Spleen (tissue), 7 donors: ENCODE data around the gene MAP1LC3B.

Experiments used
- POLR2A ChIP-seq, 3 donors: fragments of 450-650 bp; IDR thresholded peaks; one replicate each; pipeline ENCODE4 v1.5.1; 2017; ENCODE audit warnings: antibody characterized with exemption in 3 of 3, mild to moderate bottlenecking in 1 of 3
- POLR2AphosphoS5 ChIP-seq, 3 donors: sonication (generic); formaldehyde crosslinking; IDR thresholded peaks; one replicate each; pipeline ENCODE4 v1.5.1; 2017; ENCODE audit warnings: antibody characterized with exemption in 3 of 3
- TF ChIP-seq, protein P1 (sequence below), 11 experiments: fragments of 200-600 bp in 7 of 11; fragments of 450-650 bp in 4 of 11; sonication (generic) in 4 of 11; IDR thresholded peaks in 8 of 11; conservative IDR thresholded peaks in 3 of 11; 1 replicate in 7 of 11; 2 replicates in 4 of 11; pipeline versions ENCODE4 v1.4.0 to v1.8.0; 2016 to 2021; ENCODE audit warnings: antibody characterized with exemption in 11 of 11, inconsistent platforms in 4 of 11, mild to moderate bottlenecking in 1 of 11
- donor health status: DM: no; HTN: no; CAD: no; lungs with moderate emphysema.
- donor health status: DM: no; HTN: no; CAD: no.
- donor health status: DM: no; HTN: no; CAD: no.

DNA sequence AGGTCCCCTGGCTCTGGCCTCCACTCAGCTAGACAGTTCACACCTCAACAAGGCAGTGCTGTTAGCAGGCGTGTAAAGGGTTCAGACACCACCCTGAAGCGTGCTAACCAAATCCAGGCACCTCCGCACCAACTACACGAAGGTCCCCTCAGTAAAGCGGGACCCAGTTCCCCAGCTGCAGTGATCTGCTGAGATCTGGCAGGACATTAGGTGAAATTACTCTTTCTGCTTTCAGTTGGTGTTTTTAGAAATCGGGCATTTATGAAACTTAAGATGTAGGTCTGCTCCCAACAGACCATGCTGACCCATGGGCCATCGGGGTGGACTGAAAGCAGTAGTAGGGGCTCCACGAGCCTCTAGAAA lies 35.7 kb upstream of the MAP1LC3B start:
- TF ChIP-seq, protein P1, sequence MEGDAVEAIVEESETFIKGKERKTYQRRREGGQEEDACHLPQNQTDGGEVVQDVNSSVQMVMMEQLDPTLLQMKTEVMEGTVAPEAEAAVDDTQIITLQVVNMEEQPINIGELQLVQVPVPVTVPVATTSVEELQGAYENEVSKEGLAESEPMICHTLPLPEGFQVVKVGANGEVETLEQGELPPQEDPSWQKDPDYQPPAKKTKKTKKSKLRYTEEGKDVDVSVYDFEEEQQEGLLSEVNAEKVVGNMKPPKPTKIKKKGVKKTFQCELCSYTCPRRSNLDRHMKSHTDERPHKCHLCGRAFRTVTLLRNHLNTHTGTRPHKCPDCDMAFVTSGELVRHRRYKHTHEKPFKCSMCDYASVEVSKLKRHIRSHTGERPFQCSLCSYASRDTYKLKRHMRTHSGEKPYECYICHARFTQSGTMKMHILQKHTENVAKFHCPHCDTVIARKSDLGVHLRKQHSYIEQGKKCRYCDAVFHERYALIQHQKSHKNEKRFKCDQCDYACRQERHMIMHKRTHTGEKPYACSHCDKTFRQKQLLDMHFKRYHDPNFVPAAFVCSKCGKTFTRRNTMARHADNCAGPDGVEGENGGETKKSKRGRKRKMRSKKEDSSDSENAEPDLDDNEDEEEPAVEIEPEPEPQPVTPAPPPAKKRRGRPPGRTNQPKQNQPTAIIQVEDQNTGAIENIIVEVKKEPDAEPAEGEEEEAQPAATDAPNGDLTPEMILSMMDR (IDR thresholded peaks at IDR 0.05 in 8 of 11, conservative IDR thresholded peaks at IDR 0.05 in 3 of 11): no peak
- no peak for TF ChIP-seq POLR2A (IDR thresholded peaks at IDR 0.05)
- no peak for TF ChIP-seq POLR2AphosphoS5 (IDR thresholded peaks at IDR 0.05)
